H1 (cell line): ENCODE measurements around the gene ARHGAP24. TPM values are rescaled to one million over a fixed set of nuclear protein-coding genes. Genes with fewer than 3 reads are reported as not detected.

Experiments used
- CTCF ChIA-PET: fragments of 300-600 bp; sonication (Branson Sonifier 250); formaldehyde crosslinking; loops from one replicate; lab custom pipeline; 2021; ENCODE audit not compliant: partially characterized antibody; lab: Charles Lee
- POLR2A ChIA-PET: fragments of 300-600 bp; sonication (Branson Sonifier 250); formaldehyde crosslinking; loops from one replicate; lab custom pipeline; 2021; ENCODE audit warnings: inconsistent platforms; ENCODE audit not compliant: partially characterized antibody; lab: Charles Lee
- DNase-seq, 2 experiments: peaks; one replicate each; pipeline versions ENCODE4 v3.0.0 to v3.0.0-alpha.2; 2010 to 2022; ENCODE audit warnings: low spot score in 2 of 2, low read depth in 1 of 2, mixed read lengths in 1 of 2
- FAIRE-seq: peaks from 2 replicates; lab custom pipeline; 2011; peaks lifted over from hg19 to GRCh38; lab: Jason Lieb, UNC
- H2AFZ ChIP-seq: 2 replicates; pipeline ENCODE4 v1.8.1; 2012; ENCODE audit warnings: low read length, inconsistent platforms
- H2AK5ac ChIP-seq: 2 replicates; pipeline ENCODE4 v1.6.1; 2013; ENCODE audit warnings: low read depth, low read length
- H2BK120ac ChIP-seq: replicated peaks from 2 replicates; pipeline ENCODE3; 2013; ENCODE audit warnings: low read depth, low read length, inconsistent platforms
- H2BK12ac ChIP-seq: 2 replicates; pipeline ENCODE4 v1.6.1; 2013; ENCODE audit warnings: low read depth, low read length
- H2BK15ac ChIP-seq: 2 replicates; pipeline ENCODE4 v1.6.1; 2013; ENCODE audit warnings: low read length
- H2BK20ac ChIP-seq: 2 replicates; pipeline ENCODE4 v1.6.1; 2013; ENCODE audit warnings: low read length
- H2BK5ac ChIP-seq: 2 replicates; pipeline ENCODE4 v1.6.1; 2013; ENCODE audit warnings: low read depth, low read length
- H3K14ac ChIP-seq: 2 replicates; pipeline ENCODE4 v1.6.1; 2013; ENCODE audit warnings: inconsistent platforms; ENCODE audit not compliant: insufficient read length
- H3K18ac ChIP-seq: 2 replicates; pipeline ENCODE4 v1.6.1; 2013; ENCODE audit warnings: low read length; ENCODE audit errors: extremely low read depth
- H3K23ac ChIP-seq: 2 replicates; pipeline ENCODE4 v1.6.1; 2013; ENCODE audit warnings: inconsistent platforms; ENCODE audit not compliant: insufficient read length
- H3K23me2 ChIP-seq: 2 replicates; pipeline ENCODE4 v1.6.1; 2013; ENCODE audit warnings: low read depth, low read length
- H3K27ac ChIP-seq: 2 replicates; pipeline ENCODE4 v1.6.1; 2011; ENCODE audit warnings: low read depth, low read length, inconsistent platforms
- H3K27me3 ChIP-seq, 4 experiments: replicated peaks in 1 of 4; 1 replicate in 1 of 4; 2 replicates in 3 of 4; pipeline versions ENCODE4 v1.6.1 to v1.8.1; 2011 to 2013; ENCODE audit warnings: low read length in 3 of 4, mild to moderate bottlenecking in 3 of 4, inconsistent platforms in 2 of 4, mixed read lengths in 2 of 4, moderate library complexity in 1 of 4; ENCODE audit not compliant: control insufficient read depth in 3 of 4, insufficient read depth in 3 of 4; ENCODE audit errors: extremely low read depth in 1 of 4
- H3K36me3 ChIP-seq, 4 experiments: 2 replicates each; pipeline versions ENCODE4 v1.6.1 to v1.8.1; 2011 to 2013; ENCODE audit warnings: mild to moderate bottlenecking in 4 of 4, low read length in 3 of 4, moderate library complexity in 2 of 4, control low read depth in 1 of 4, inconsistent platforms in 1 of 4; ENCODE audit not compliant: insufficient read depth in 4 of 4, control insufficient read depth in 2 of 4
- H3K4ac ChIP-seq: replicated peaks from 2 replicates; pipeline ENCODE3; 2013; ENCODE audit warnings: low read length, low read depth, mixed read lengths, inconsistent platforms; ENCODE audit not compliant: insufficient read length
- H3K4me1 ChIP-seq, 4 experiments: replicated peaks in 1 of 4; 1 replicate in 1 of 4; 2 replicates in 3 of 4; pipeline versions ENCODE4 v1.6.1 to v1.8.1; 2011 to 2013; ENCODE audit warnings: low read length in 3 of 4, inconsistent platforms in 2 of 4, mixed read lengths in 1 of 4; ENCODE audit not compliant: insufficient read depth in 4 of 4, control insufficient read depth in 3 of 4
- H3K4me2 ChIP-seq, 2 experiments: 2 replicates each; pipeline versions ENCODE4 v1.6.1 to v1.8.1; 2011 to 2013; ENCODE audit warnings: low read depth in 2 of 2, low read length in 2 of 2, control low read depth in 1 of 2, inconsistent platforms in 1 of 2, mild to moderate bottlenecking in 1 of 2; ENCODE audit not compliant: insufficient read depth in 1 of 2
- H3K4me3 ChIP-seq, 4 experiments: fragments of 200-600, 300-600 bp in 1 of 4; sonication (generic), shearing (Covaris generic), sonication (Bioruptor Twin) in 1 of 4; 2 replicates each; pipeline versions ENCODE4 v1.5.1 to v1.8.1; 2011 to 2016; ENCODE audit warnings: low read length in 4 of 4, low read depth in 3 of 4, control low read depth in 2 of 4, inconsistent platforms in 2 of 4, mild to moderate bottlenecking in 2 of 4, mixed read lengths in 1 of 4, moderate library complexity in 1 of 4; ENCODE audit not compliant: insufficient read depth in 2 of 4; ENCODE audit errors: extremely low read depth in 1 of 4
- H3K56ac ChIP-seq: replicated peaks from 2 replicates; pipeline ENCODE3; 2013; ENCODE audit warnings: low read depth, mild to moderate bottlenecking, mixed read lengths, low read length, inconsistent platforms; ENCODE audit not compliant: insufficient read length
- H3K79me1 ChIP-seq: 2 replicates; pipeline ENCODE4 v1.6.1; 2013; ENCODE audit warnings: low read depth, low read length, control low read depth
- H3K79me2 ChIP-seq, 2 experiments: 2 replicates each; pipeline versions ENCODE4 v1.6.1 to v1.8.1; 2012 to 2013; ENCODE audit warnings: low read length in 2 of 2, mild to moderate bottlenecking in 2 of 2, inconsistent platforms in 1 of 2; ENCODE audit not compliant: insufficient read depth in 2 of 2, control insufficient read depth in 1 of 2
- H3K9ac ChIP-seq, 4 experiments: replicated peaks in 1 of 4; 1 replicate in 1 of 4; 2 replicates in 3 of 4; pipeline versions ENCODE4 v1.6.1 to v1.8.1; 2011 to 2013; ENCODE audit warnings: low read depth in 3 of 4, low read length in 3 of 4, control low read depth in 2 of 4, mild to moderate bottlenecking in 2 of 4, moderate library complexity in 2 of 4, inconsistent platforms in 1 of 4; ENCODE audit errors: extremely low read depth in 1 of 4
- H3K9me3 ChIP-seq, 2 experiments: 2 replicates each; pipeline versions ENCODE4 v1.6.1 to v1.8.1; 2012 to 2013; ENCODE audit warnings: mild to moderate bottlenecking in 2 of 2, moderate library complexity in 2 of 2, control low read depth in 1 of 2, inconsistent platforms in 1 of 2, low read depth in 1 of 2, low read length in 1 of 2, mixed read lengths in 1 of 2; ENCODE audit not compliant: insufficient read depth in 2 of 2
- H4K20me1 ChIP-seq, 2 experiments: replicated peaks in 1 of 2; 2 replicates each; pipeline versions ENCODE3 to v1.8.1; 2011 to 2013; ENCODE audit warnings: inconsistent platforms in 2 of 2, low read length in 2 of 2, mild to moderate bottlenecking in 1 of 2; ENCODE audit not compliant: insufficient read depth in 2 of 2, control insufficient read depth in 1 of 2
- H4K5ac ChIP-seq: 2 replicates; pipeline ENCODE4 v1.6.1; 2013; ENCODE audit warnings: low read length, low read depth, mixed read lengths, inconsistent platforms; ENCODE audit not compliant: insufficient read length
- H4K8ac ChIP-seq: 2 replicates; pipeline ENCODE4 v1.8.0; 2013; ENCODE audit warnings: mild to moderate bottlenecking, moderate library complexity, low read length, inconsistent platforms; ENCODE audit not compliant: insufficient read depth; ENCODE audit errors: extremely low read depth
- H4K91ac ChIP-seq: replicated peaks from 2 replicates; pipeline ENCODE3; 2013; ENCODE audit warnings: low read length, mixed read lengths, inconsistent platforms; ENCODE audit not compliant: insufficient read length
- ASH2L ChIP-seq: fragments of 200-600, 300-600 bp; sonication (generic); IDR thresholded peaks from one replicate; pipeline ENCODE4 v1.7.1; 2017; ENCODE audit warnings: low read length
- CREB1 ChIP-seq: IDR thresholded peaks from 2 replicates; pipeline ENCODE4 v1.6.1; 2012; ENCODE audit warnings: inconsistent platforms
- FOSL1 ChIP-seq: IDR thresholded peaks from 2 replicates; pipeline ENCODE4 v1.6.1; 2011; ENCODE audit warnings: mild to moderate bottlenecking, low read depth, low read length, moderate library complexity; ENCODE audit not compliant: insufficient read depth
- HDAC2 ChIP-seq, 2 experiments: fragments of 300-600 bp in 1 of 2; sonication (generic) in 1 of 2; IDR thresholded peaks; 2 replicates each; pipeline ENCODE4 v1.6.1; 2011 to 2012; ENCODE audit warnings: low read depth in 2 of 2, low read length in 2 of 2, mild to moderate bottlenecking in 2 of 2, moderate library complexity in 2 of 2, borderline replicate concordance in 1 of 2, inconsistent platforms in 1 of 2
- JUND ChIP-seq: IDR thresholded peaks from 2 replicates; pipeline ENCODE4 v1.6.1; 2011; ENCODE audit warnings: mild to moderate bottlenecking, improper control_type of control experiment, low read length
- POLR2A ChIP-seq, 2 experiments: IDR thresholded peaks; 1 replicate in 1 of 2; 2 replicates in 1 of 2; pipeline ENCODE4 v1.6.1; 2011; ENCODE audit warnings: low read depth in 2 of 2, low read length in 2 of 2, mild to moderate bottlenecking in 2 of 2; ENCODE audit errors: control extremely low read depth in 1 of 2
- POLR2AphosphoS5 ChIP-seq: IDR thresholded peaks from 2 replicates; pipeline ENCODE4 v1.6.1; 2011; ENCODE audit warnings: low read depth, low read length
- SAP30 ChIP-seq: fragments of 300-600 bp; sonication (generic); IDR thresholded peaks from 2 replicates; pipeline ENCODE4 v1.7.1; 2012; ENCODE audit warnings: low read length, moderate library complexity, mild to moderate bottlenecking, inconsistent platforms; ENCODE audit not compliant: insufficient read depth, insufficient replicate concordance
- SIN3A ChIP-seq, 2 experiments: IDR thresholded peaks in 1 of 2; conservative IDR thresholded peaks in 1 of 2; 2 replicates each; pipeline ENCODE4 v1.6.1; 2011 to 2012; ENCODE audit warnings: low read length in 2 of 2, improper control_type of control experiment in 1 of 2, low read depth in 1 of 2, mild to moderate bottlenecking in 1 of 2
- SIX5 ChIP-seq: IDR thresholded peaks from 2 replicates; pipeline ENCODE4 v1.6.1; 2011; ENCODE audit warnings: mild to moderate bottlenecking, low read depth, low read length
- WGBS, 2 experiments: shearing (Covaris generic) in 1 of 2; methylation state at CpG; one replicate each; pipeline versions ENCODE4 v1.1.6 to v1.1.7; 2013 to 2015; ENCODE audit warnings: low lambda C conversion rate in 2 of 2, mixed read lengths in 2 of 2, inconsistent platforms in 1 of 2, low coverage in 1 of 2, missing lambda C conversion rate in 1 of 2; ENCODE audit not compliant: insufficient replicate concordance in 2 of 2, insufficient coverage in 1 of 2, insufficient read length in 1 of 2; ENCODE audit errors: extremely low coverage in 1 of 2, missing lambda C conversion rate in 1 of 2; 5-methylcytosine and 5-hydroxymethylcytosine counted together
- polyA plus RNA-seq, 7 experiments: library from polyadenylated mRNA; depleted of rRNA in 3 of 7; stranded (reverse) in 5 of 7; unstranded in 2 of 7; fragments of >200 nt in 5 of 7; fragments of 200-250 nt in 2 of 7; gene quantifications; 1 replicate in 5 of 7; 2 replicates in 1 of 7; 4 replicates in 1 of 7; pipeline versions ENCODE4 v1.2.1 to v1.2.3, GENCODE V29; 2011 to 2013; ENCODE audit warnings: missing spikeins in 2 of 7, mixed read lengths in 2 of 7
- total RNA-seq: library from RNA; stranded (reverse); fragmentation: NEBNext Ultra II Directional; extraction: Animal tissue kit (Norgen Biotek cat#: 25700); gene quantifications from 2 replicates; pipeline ENCODE4 v1.2.1, GENCODE V29; 2021
- TF ChIP-seq, protein P1 (sequence below): IDR thresholded peaks from 2 replicates; pipeline ENCODE4 v1.6.1; 2012; ENCODE audit warnings: low read length, inconsistent platforms

ARHGAP24 gene
- total and polyA plus RNA-seq, 2 of the 8 experiments (the other 6 are each of a cell fraction or from before 2014, with no cell fraction given), result 0.08 to 0.50 TPM

DNA sequence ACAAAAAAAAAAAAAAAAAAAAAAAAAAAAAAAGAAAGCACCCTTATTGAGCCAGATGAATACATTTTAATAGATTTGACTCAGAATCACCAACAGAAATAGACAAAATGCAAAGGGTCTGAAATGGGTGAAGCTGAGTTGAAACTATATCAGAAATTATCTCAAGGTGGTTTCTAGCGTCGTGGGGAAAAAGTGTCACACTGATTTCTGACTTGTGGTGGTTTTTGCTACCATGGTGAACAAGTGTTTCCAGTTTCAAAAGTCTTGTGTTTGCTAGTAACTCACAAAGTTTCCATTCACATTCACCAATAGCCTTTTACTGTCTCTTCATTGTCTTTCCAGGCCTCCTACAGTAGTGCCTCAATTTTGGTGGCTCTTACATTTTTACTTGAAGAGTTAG, 135.5 kb downstream of the ARHGAP24 start:
- Histone ChIP-seq H3K9ac (no peak overlapping the region), H3K23me2 (no peaks in the 10 kb centered on the region), H3K36me3 (no peaks in the 10 kb centered on the region), H3K79me1 (no peaks in the 10 kb centered on the region), H4K91ac (no peak overlapping the region), H3K4me1 (no peaks in the 10 kb centered on the region), H2AK5ac (no peak overlapping the region), H4K20me1 (no peaks in the 10 kb centered on the region), H3K4me3 (no peak overlapping the region), H3K18ac (no peak overlapping the region), H3K4me2 (no peak overlapping the region), H3K79me2 (no peaks in the 10 kb centered on the region), H2AFZ (no peak overlapping the region), H2BK5ac (no peak overlapping the region), H2BK120ac (no peak overlapping the region), H2BK20ac (no peak overlapping the region), H3K27ac (no peak overlapping the region), H4K8ac (no peak overlapping the region), H3K4ac (no peak overlapping the region), H2BK15ac (no peak overlapping the region), H4K5ac (no peak overlapping the region), H2BK12ac (no peak overlapping the region), H3K14ac (no peak overlapping the region), H3K56ac (no peak overlapping the region), H3K9me3 (no peaks in the 10 kb centered on the region), H3K23ac (no peak overlapping the region), H3K27me3 (no peaks in the 10 kb centered on the region)
- ChIA-PET CTCF (no interaction called here), POLR2A (no interaction called here)
- FAIRE-seq (no peak), DNase-seq (no peak)
- WGBS, 2 experiments, result 92% methylated on average over 2 of the region's 2 CpGs; no CpG with 5 or more reads in 1 of the 2 experiments
- TF ChIP-seq SAP30, result no peak
- no peak for TF ChIP-seq SIN3A (conservative IDR thresholded peaks at IDR 0.05 in 1 of 2, IDR thresholded peaks at IDR 0.05 in 1 of 2; ENCODE audit: low read depth in 1 of 2, low read length in 2 of 2)
- TF ChIP-seq HDAC2 (IDR thresholded peaks at IDR 0.05; ENCODE audit: borderline replicate concordance in 1 of 2, low read depth in 2 of 2, low read length in 2 of 2), result no peak
- TF ChIP-seq SIX5, result no peak
- TF ChIP-seq JUND, result no peak
- TF ChIP-seq POLR2AphosphoS5, result no peak
- TF ChIP-seq CREB1, result no peak
- TF ChIP-seq FOSL1, result no peak
- TF ChIP-seq, protein P1, sequence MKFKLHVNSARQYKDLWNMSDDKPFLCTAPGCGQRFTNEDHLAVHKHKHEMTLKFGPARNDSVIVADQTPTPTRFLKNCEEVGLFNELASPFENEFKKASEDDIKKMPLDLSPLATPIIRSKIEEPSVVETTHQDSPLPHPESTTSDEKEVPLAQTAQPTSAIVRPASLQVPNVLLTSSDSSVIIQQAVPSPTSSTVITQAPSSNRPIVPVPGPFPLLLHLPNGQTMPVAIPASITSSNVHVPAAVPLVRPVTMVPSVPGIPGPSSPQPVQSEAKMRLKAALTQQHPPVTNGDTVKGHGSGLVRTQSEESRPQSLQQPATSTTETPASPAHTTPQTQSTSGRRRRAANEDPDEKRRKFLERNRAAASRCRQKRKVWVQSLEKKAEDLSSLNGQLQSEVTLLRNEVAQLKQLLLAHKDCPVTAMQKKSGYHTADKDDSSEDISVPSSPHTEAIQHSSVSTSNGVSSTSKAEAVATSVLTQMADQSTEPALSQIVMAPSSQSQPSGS, result no peak
- TF ChIP-seq POLR2A (IDR thresholded peaks at IDR 0.05; ENCODE audit: control extremely low read depth in 1 of 2, low read depth in 2 of 2, low read length in 2 of 2), result no peak
- no peak for TF ChIP-seq ASH2L
